ENCODE measurements around the gene FASTKD2. TPM values are rescaled to one million over a fixed set of nuclear protein-coding genes. Genes with fewer than 3 reads are reported as not detected.

The FASTKD2 gene
- 30.7 and 49.6 TPM in 2 replicates for total RNA-seq (2014; rRNA removed; shearing (Covaris generic); ENCODE audit: low replicate concordance)

DNA sequence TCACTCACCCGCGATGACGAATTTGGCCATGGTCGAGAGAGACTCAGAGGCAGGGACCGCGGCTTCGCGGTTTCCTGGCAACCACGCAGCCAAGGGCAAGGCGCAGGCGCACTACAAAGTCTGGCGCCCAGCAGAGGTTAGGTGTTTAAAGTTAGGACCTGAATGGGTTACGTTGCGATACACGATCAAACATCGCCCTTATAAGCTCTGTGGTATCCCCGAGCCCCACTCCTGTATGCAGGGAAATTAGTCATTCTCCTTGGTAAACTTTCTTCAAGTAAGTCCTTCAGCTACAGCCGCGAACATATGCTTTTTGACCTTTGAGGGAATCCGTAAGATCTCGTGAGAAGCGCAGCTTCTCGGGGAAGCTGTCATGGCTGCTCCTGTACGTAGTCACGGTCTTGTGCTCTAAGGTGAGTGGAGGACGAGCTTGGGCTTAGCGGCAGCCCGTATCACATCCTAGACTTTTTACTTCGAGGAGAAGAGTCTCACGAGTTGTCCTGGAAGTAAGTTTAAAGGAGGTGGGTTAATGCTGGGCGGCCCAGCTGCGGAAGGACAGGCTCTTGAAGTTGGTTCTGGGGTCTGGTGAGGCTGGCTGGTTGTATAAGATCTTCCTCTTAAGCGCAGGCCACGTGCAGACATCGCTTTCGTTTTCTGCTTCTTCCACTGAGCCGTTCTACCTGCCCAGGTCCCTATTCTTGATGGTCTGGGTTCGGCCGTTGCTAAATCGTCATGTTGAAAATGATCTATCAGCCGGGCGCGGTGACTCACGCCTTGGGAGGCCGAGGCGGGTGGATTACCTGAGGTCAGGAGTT, at the start of gene FASTKD2, which contains the start of gene MDH1B:
FASTKD2 (plus strand) TSS at position 365 of the 815 bp plus-strand sequence. CDS start 1,088 bp downstream, outside the sequence.
MDH1B (minus strand) TSS at position 87 of the 815 bp plus-strand sequence; CDS start at position 30, 57 bp downstream.
- DNase-seq, result peak; percentile 97
- no peaks in the 10 kb centered on the region for H3K9me3 ChIP-seq
- peak within 1 kb of the TSS; percentile 70 for H3K4me3 ChIP-seq
- no peaks in the 10 kb centered on the region; the same call in none of the 2 replicates for H3K27me3 ChIP-seq
- peaks cover 23% of the 10 kb centered on the region for H3K36me3 ChIP-seq

GRCh38 chr2:206716623-206717022, 48.8 kb upstream of the FASTKD2 start:
- DNase-seq, result no peak
- no peaks in the 10 kb centered on the region for H3K9me3 ChIP-seq
- H3K36me3 ChIP-seq, result no peaks in the 10 kb centered on the region

DNA sequence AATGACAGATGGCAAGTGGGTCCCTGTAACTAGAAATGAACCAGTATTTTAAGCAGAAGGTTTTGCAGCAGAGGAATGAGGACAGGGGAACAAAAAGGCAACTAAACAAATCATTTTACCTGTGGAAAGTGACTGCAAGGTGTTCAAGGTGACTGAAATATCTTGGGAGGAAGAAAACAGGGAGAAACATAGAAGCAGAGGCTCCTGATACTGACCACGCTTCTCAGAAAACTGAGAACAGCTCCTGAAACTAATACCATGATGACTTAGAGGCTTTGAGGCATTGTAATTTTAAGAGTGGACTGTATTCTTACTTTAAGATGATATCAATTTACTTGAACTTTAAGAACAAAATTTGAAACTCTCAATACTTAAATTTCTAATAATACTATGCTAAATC, 47.1 kb upstream of the FASTKD2 start, which contains the start of gene DYTN:
DYTN (minus strand) TSS at position 101 of the 400 bp plus-strand sequence. CDS start 117 bp downstream, outside the sequence.
- Histone ChIP-seq H3K4me3 (no peak within 1 kb of the TSS), H3K27me3 (no peaks in the 10 kb centered on the region)
- DNase-seq, result no peak

More at GRCh38 chr2:206716623-206717022, 48.8 kb upstream of the FASTKD2 start:
- no peak overlapping the region for H3K4me3 ChIP-seq
- H3K27me3 ChIP-seq, result no peaks in the 10 kb centered on the region

GRCh38 chr2:206721256-206721920, 44.0 kb upstream of the FASTKD2 start:
- DNase-seq, result no peak
- no peaks in the 10 kb centered on the region for H3K36me3 ChIP-seq
- H3K4me3 ChIP-seq, result no peak overlapping the region
- peaks cover 5% of the 10 kb centered on the region for H3K27me3 ChIP-seq
- H3K9me3 ChIP-seq, result no peaks in the 10 kb centered on the region

More for the DNA sequence above, 47.1 kb upstream of the FASTKD2 start, which contains the start of gene DYTN:
- H3K36me3 ChIP-seq, result no peaks in the 10 kb centered on the region
- H3K9me3 ChIP-seq, result no peaks in the 10 kb centered on the region

- H3K4me3 ChIP-seq, result no peak overlapping the region
- no peak for DNase-seq
- H3K9me3 ChIP-seq, result no peaks in the 10 kb centered on the region
- no peaks in the 10 kb centered on the region for H3K36me3 ChIP-seq
- H3K27me3 ChIP-seq, result peaks cover 5% of the 10 kb centered on the region
Observed at GRCh38 chr2:206723288-206723687, 42.1 kb upstream of the FASTKD2 start.

DNA sequence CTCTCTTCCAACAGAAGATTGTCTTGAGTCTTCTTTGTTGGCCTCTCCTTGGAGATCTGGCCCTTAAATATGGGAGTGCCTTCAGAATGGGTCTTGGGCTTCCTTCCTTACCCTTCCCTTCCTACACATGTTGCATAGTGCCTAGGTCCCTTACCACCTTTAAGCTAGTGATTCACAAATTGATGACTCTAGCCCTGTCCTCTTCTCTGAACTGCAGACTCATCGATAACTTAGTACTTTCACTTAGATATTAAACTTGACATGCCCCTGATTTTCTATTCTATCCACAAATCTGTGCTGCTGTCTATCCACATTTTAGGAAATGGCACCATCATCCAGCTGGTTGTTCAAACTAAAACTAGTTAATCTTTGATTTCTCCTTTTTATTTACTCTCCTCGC, 38.1 kb upstream of the FASTKD2 start:
- no peaks in the 10 kb centered on the region for H3K9me3 ChIP-seq
- H3K27me3 ChIP-seq, result peaks cover 14% of the 10 kb centered on the region
- H3K36me3 ChIP-seq, result no peaks in the 10 kb centered on the region
- no peak overlapping the region for H3K4me3 ChIP-seq
- DNase-seq, result no peak

- H3K36me3 ChIP-seq, result no peaks in the 10 kb centered on the region
- no peak overlapping the region for H3K4me3 ChIP-seq
- no peaks in the 10 kb centered on the region for H3K9me3 ChIP-seq
- no peak for DNase-seq
- H3K27me3 ChIP-seq, result peaks cover 14% of the 10 kb centered on the region
Observed at GRCh38 chr2:206728277-206729199, 36.9 kb upstream of the FASTKD2 start.

DNA sequence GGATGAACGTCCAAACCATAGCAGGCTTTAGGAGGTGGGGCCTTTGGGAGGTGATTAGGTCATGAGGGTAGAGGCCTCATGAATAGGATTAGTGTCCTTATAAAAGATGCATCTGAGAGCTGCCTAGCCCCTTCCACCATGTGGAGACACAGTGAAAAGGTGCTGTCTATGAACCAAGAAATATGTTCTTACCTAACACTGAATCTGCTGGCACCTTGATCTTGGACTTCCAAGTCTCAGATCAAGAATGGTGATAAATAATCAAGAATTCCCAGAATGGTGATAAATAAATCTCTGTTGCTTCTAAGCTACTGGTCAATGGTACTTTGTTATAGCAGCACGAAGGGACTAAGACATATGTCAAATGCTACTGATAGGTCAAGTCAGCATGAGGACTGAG, 32.1 kb upstream of the FASTKD2 start:
- no peaks in the 10 kb centered on the region for H3K36me3 ChIP-seq
- no peak for DNase-seq
- no peak overlapping the region for H3K4me3 ChIP-seq
- no peaks in the 10 kb centered on the region for H3K9me3 ChIP-seq
- peaks cover 9% of the 10 kb centered on the region for H3K27me3 ChIP-seq

DNA sequence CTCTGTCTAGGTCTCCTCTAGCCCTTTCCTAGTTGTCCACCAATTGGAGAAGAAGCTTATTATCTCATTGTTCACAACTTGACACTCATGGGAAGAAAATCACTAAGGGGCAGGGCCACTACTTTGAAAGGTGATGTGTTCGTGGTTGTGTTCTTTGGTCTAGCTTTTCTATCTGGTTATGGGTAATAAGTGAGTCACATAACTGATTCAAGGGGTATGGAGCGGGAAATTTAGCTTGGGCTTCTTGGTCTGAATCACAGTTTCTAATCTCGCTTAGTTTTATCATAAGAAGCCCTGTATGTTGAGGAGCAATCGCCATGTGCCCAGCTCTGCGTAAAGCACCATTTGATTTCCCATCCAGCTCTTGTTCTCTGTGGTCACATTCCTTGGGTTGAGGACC, 28.5 kb upstream of the FASTKD2 start:
- H3K9me3 ChIP-seq, result no peaks in the 10 kb centered on the region
- no peak for DNase-seq

GRCh38 chr2:206739271-206739670, 26.1 kb upstream of the FASTKD2 start:
- Histone ChIP-seq H3K9me3 (no peaks in the 10 kb centered on the region), H3K27me3 (no peaks in the 10 kb centered on the region; the same call in 1 of the 2 replicates), H3K4me3 (no peak overlapping the region), H3K36me3 (no peaks in the 10 kb centered on the region)
- DNase-seq, result no peak

More for the DNA sequence above, 28.5 kb upstream of the FASTKD2 start:
- no peaks in the 10 kb centered on the region; the same call in 1 of the 2 replicates for H3K27me3 ChIP-seq
- H3K36me3 ChIP-seq, result no peaks in the 10 kb centered on the region
- H3K4me3 ChIP-seq, result no peak overlapping the region

DNA sequence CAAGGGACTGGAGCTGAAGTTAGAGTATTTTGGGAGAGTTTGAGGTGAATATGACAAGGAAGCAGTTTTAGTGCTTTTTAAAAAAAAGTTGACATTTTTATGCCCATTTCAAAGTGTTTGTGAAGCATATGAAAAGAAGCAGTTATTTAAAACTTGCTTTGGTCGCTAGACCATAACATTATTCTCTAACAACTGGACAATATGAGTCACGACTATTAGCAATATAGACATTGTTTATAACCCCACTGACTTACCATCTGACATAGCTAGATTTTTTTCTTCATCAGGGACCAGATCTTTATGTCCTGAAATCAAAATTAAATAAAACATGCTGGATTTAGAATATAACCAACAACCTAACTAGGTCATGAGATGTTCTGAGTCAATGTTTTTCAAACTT, 24.6 kb upstream of the FASTKD2 start:
- Histone ChIP-seq H3K36me3 (no peaks in the 10 kb centered on the region), H3K9me3 (no peaks in the 10 kb centered on the region), H3K27me3 (no peaks in the 10 kb centered on the region; the same call in 1 of the 2 replicates), H3K4me3 (no peak overlapping the region)
- DNase-seq, result no peak

- no peak overlapping the region for H3K4me3 ChIP-seq
- no peaks in the 10 kb centered on the region for H3K9me3 ChIP-seq
- DNase-seq, result no peak
- H3K27me3 ChIP-seq, result peaks cover 9% of the 10 kb centered on the region
- no peaks in the 10 kb centered on the region for H3K36me3 ChIP-seq
Observed at GRCh38 chr2:206756816-206757215, 8.6 kb upstream of the FASTKD2 start.

GRCh38 chr2:206764673-206765241, 649 bp upstream of the FASTKD2 start:
- Histone ChIP-seq H3K36me3 (peaks cover 19% of the 10 kb centered on the region), H3K4me3 (peak overlapping the region; percentile 70), H3K9me3 (no peaks in the 10 kb centered on the region), H3K27me3 (no peaks in the 10 kb centered on the region; the same call in none of the 2 replicates)
- peak; percentile 3 for DNase-seq

- H3K4me3 ChIP-seq, result peak overlapping the region; percentile 70
- no peaks in the 10 kb centered on the region for H3K9me3 ChIP-seq
- no peak for DNase-seq
- no peaks in the 10 kb centered on the region; the same call in 1 of the 2 replicates for H3K27me3 ChIP-seq
- peaks cover 29% of the 10 kb centered on the region for H3K36me3 ChIP-seq
Observed at GRCh38 chr2:206766057-206766930, 888 bp downstream of the FASTKD2 start.

DNA sequence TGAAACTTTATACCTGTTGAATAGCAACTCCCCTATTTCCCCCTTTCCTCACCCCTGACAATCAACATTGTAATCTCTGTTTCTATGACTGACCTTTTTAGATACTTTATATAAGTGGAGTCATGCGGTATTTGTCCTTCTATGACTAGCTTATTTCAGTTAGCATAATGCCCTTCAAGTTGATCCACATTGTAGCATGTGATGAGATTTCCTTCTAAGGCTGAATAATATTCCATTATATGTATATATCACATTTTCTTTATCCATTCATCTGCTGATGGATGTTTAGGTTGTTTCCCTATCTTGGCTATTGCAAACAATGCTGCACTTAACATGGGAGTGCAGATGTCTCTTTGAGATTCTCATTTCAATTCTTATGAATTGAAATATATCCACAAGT, 9.5 kb downstream of the FASTKD2 start:
- Histone ChIP-seq H3K4me3 (no peak overlapping the region), H3K27me3 (no peaks in the 10 kb centered on the region), H3K9me3 (peaks cover 11% of the 10 kb centered on the region), H3K36me3 (peaks cover 80% of the 10 kb centered on the region)
- no peak for DNase-seq

All from MG63 (cell line).